Activated naive CD4-positive, alpha-beta T cell treated with anti-CD3 and anti-CD28 coated beads, Interleukin-2, amount 50 U/mL, for 24 hours (primary cell): Measurements from ENCODE around the gene PPP2R5C.
"Not testable (repeated sequence)": the region's sequence is repeated elsewhere in the genome, so short reads cannot be mapped to it uniquely, and the experiment has no call there.

ENCODE experiments used
- H3K27ac Mint-ChIP-seq: one replicate; pipeline ENCODE4 v1.8.0; 2021; ENCODE audit warnings: mild to moderate bottlenecking, mixed read lengths
- H3K27me3 Mint-ChIP-seq: one replicate; pipeline ENCODE4 v1.8.0; 2021; ENCODE audit warnings: mixed read lengths
- H3K36me3 Mint-ChIP-seq: one replicate; pipeline ENCODE4 v1.8.0; 2021; ENCODE audit warnings: mixed read lengths
- H3K4me1 Mint-ChIP-seq: one replicate; pipeline ENCODE4 v1.8.0; 2021; ENCODE audit warnings: mixed read lengths
- H3K4me3 Mint-ChIP-seq: one replicate; pipeline ENCODE4 v1.8.0; 2021; ENCODE audit warnings: mild to moderate bottlenecking, mixed read lengths
- H3K9me3 Mint-ChIP-seq: one replicate; pipeline ENCODE4 v1.8.0; 2021; ENCODE audit warnings: mixed read lengths

The PPP2R5C gene

DNA sequence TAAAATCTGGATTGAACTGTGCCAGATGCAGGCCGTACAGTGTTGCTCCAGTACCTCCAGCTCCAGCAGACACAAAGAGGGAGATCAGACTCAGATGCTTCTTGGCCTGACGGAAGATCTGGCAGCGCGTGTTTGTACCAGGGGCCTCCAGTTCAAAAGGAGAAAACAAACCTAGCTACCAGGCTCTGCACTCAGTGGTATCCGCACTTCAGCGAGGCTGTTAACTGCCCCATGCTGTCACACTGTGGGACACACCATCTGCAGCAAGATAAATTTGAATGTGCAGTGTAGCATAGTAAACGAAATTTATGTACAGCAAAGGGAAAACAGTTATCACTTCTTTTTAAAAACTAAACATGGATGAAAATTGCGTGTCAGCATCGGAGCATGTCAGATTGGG lies 208.0 kb downstream of the PPP2R5C start:
- no peak overlapping the region for H3K27ac Mint-ChIP-seq
- H3K36me3 Mint-ChIP-seq: peaks cover 10% of the 10 kb centered on the region
- no peaks in the 10 kb centered on the region for H3K9me3 Mint-ChIP-seq
- no peak overlapping the region for H3K4me3 Mint-ChIP-seq
- no peaks in the 10 kb centered on the region for H3K27me3 Mint-ChIP-seq
- H3K4me1 Mint-ChIP-seq: peaks cover 55% of the 10 kb centered on the region

DNA sequence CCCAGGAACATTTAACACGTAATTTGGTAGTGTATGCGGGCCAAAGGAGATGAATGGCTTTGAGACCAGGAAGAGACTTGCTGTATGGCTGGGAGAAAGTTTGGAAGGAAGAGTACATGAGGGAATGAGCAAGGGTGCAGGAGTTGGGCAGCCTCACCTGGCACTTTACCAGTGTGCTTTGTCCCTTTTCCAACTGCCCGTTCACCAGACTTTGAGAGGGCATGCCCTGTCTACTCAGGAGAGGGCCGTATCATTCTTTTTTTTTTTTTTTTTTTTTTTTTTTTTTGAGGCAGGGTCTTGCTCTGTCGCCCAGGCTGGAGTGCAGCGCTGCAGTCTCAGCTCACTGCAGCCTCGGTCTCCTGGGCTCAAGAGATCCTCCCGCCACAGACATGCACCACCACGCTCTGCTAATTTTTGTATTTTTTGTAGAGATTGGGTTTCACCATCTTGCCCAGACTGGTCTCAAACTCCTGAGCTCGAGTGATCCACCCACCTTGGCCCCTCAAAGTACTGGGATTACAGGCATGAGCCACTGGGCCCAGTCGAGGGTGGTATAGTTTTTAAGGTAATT lies 209.4 kb downstream of the PPP2R5C start:
- Mint-ChIP-seq H3K27me3 (no peaks in the 10 kb centered on the region), H3K27ac (peak overlapping the region; percentile 26)

GRCh38 chr14:101971458-101971857 lies 209.9 kb downstream of the PPP2R5C start:
- H3K4me3 Mint-ChIP-seq, H3K27me3 Mint-ChIP-seq, H3K9me3 Mint-ChIP-seq: not testable (repeated sequence)
- Mint-ChIP-seq H3K36me3 (peaks cover 12% of the 10 kb centered on the region), H3K4me1 (peaks cover 56% of the 10 kb centered on the region), H3K27ac (peak overlapping the region; percentile 59)

More for the DNA sequence above, 209.4 kb downstream of the PPP2R5C start:
- peaks cover 12% of the 10 kb centered on the region for H3K36me3 Mint-ChIP-seq
- H3K9me3 Mint-ChIP-seq: no peaks in the 10 kb centered on the region
- no peak overlapping the region for H3K4me3 Mint-ChIP-seq
- peaks cover 59% of the 10 kb centered on the region for H3K4me1 Mint-ChIP-seq

DNA sequence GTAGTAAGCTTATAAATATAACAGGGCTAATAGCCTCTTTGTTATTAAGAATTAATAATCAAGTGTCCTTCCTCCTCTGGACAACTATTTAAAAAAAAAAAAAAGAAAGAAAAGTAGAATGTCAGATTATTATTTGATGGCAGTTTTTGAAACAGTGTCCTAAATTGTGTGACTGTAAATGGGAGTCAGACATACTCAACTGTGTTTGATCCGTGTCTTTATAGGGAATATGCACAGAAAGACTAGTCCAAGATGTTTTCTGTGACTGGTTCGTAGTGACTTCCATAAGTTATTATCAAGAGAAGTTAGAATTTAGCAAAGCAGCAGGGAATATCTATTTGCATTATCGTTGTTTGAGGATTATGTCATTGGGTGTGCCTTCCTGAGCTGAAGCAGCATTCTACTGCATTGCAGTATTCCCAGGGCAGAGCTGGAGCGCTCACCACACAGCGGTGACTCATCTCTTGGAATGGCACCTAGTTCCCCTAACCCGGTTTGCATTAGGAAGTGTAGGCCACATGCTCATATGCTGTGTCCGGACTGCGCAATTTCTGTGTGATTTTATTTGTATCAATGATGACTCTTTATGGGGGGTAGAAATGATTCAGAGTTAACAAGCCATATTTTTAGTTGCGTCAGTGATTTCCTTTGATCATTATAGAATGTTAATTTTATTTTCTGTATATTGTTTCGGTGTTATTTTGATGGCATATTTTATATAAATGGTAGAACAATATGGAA lies 210.8 kb downstream of the PPP2R5C start:
- H3K36me3 Mint-ChIP-seq: peaks cover 12% of the 10 kb centered on the region
- H3K9me3 Mint-ChIP-seq: no peaks in the 10 kb centered on the region
- H3K4me1 Mint-ChIP-seq: peaks cover 49% of the 10 kb centered on the region
- H3K27me3 Mint-ChIP-seq: no peaks in the 10 kb centered on the region
- H3K27ac Mint-ChIP-seq: peak overlapping the region; percentile 61
- no peak overlapping the region for H3K4me3 Mint-ChIP-seq

DNA sequence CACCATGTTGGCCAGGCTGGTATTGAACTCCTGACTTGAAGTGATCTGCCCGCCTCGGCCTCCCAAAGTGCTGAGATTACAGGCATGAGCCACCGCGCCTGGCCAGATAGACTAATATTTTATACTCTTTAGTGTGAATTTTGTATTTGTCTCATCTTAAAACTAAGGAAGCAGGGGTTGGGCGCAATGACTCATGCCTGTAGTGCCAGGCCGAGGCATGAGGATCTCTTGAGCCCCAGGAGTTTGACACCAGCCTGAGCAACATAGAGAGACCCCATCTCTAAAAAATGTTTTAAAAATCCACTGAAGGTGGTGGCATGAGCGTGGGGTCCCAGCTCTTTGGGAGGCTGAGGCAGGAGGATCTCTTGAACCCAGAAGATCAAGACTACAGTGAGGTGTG lies 211.8 kb downstream of the PPP2R5C start:
- Mint-ChIP-seq H3K4me3 (no peak overlapping the region), H3K36me3 (peaks cover 9% of the 10 kb centered on the region), H3K9me3 (no peaks in the 10 kb centered on the region), H3K27ac (no peak overlapping the region), H3K27me3 (no peaks in the 10 kb centered on the region), H3K4me1 (peaks cover 39% of the 10 kb centered on the region)

GRCh38 chr14:101975231-101975630 lies 213.7 kb downstream of the PPP2R5C start:
- H3K4me1 Mint-ChIP-seq: peaks cover 27% of the 10 kb centered on the region
- H3K9me3 Mint-ChIP-seq: no peaks in the 10 kb centered on the region
- H3K27me3 Mint-ChIP-seq: no peaks in the 10 kb centered on the region

More at GRCh38 chr14:101975231-101975630, 213.7 kb downstream of the PPP2R5C start:
- H3K27ac Mint-ChIP-seq: peak overlapping the region; percentile 32
- peaks cover 9% of the 10 kb centered on the region for H3K36me3 Mint-ChIP-seq
- no peak overlapping the region for H3K4me3 Mint-ChIP-seq
